ENCODE data around the gene FLT1. TPM values are rescaled to one million over a fixed set of nuclear protein-coding genes. Genes with fewer than 3 reads are reported as not detected.

FLT1 gene
- total and polyA plus RNA-seq, 2 experiments from 2014 or later: 7.5 to 14.8 TPM

DNA sequence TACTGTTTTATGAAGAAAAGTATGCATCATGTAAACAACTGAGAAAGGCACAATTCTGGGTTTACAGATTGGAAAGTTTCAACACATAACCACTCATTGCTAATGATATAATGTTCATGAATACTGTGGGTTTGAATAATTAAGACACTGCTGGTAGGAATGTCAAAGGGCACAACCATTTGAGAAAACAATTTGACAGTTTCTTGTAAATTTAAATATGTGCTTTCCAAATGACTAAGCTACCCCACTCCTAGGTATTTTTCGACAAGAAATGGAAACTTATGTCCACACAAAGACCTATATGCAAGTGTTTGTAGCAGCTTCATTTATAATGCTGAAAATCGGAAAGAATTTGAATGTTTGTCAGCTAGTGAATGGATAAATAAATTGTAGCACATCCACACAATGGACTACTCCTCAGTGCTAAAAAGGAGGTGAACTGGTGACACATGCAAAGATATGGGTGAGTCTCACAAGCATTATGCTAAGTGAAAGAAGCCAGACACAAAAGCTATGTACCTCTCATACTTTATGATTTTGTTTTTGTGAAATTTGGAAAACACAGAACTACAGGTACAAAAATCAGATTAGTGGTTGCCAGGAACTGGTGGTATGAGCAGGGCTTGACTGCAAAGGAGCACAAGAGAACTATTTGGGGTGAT lies 44.8 kb upstream of the FLT1 start:
- H3K9me3 ChIP-seq (ENCODE audit: low read depth): no peaks in the 10 kb centered on the region
- TF ChIP-seq, protein P1, sequence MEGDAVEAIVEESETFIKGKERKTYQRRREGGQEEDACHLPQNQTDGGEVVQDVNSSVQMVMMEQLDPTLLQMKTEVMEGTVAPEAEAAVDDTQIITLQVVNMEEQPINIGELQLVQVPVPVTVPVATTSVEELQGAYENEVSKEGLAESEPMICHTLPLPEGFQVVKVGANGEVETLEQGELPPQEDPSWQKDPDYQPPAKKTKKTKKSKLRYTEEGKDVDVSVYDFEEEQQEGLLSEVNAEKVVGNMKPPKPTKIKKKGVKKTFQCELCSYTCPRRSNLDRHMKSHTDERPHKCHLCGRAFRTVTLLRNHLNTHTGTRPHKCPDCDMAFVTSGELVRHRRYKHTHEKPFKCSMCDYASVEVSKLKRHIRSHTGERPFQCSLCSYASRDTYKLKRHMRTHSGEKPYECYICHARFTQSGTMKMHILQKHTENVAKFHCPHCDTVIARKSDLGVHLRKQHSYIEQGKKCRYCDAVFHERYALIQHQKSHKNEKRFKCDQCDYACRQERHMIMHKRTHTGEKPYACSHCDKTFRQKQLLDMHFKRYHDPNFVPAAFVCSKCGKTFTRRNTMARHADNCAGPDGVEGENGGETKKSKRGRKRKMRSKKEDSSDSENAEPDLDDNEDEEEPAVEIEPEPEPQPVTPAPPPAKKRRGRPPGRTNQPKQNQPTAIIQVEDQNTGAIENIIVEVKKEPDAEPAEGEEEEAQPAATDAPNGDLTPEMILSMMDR (IDR thresholded peaks at IDR 0.05; ENCODE audit: low read depth, low read length): no peak
- H3K27me3 ChIP-seq: no peaks in the 10 kb centered on the region
- H3K4me3 ChIP-seq: no peak overlapping the region
- no peaks in the 10 kb centered on the region for H3K4me1 ChIP-seq (ENCODE audit: low read depth)
- DNase-seq (ENCODE audit: low read depth in 1 of 2, low spot score in 1 of 2): no peak
- H3K27ac ChIP-seq: no peak overlapping the region
- H3K36me3 ChIP-seq: no peaks in the 10 kb centered on the region

DNA sequence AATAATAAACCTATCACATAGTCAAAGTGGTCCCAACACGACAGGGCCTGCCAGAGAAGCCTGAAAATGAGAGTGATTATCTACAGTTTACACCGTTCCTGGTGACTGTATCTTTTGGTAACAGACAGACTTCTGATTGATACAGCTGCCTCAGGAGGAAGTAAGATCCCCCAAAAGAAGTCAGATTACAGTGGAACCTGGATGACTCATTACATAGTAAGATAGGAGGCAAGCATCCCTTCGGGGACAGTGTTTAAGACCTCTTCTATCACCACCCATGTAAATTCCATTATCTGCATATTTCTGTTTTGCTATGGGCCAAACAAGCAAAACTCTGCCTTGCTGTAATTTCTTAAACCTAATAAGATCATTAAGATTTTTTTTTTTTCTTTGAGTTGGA lies 44.0 kb upstream of the FLT1 start:
- peaks cover under 1% of the 10 kb centered on the region for H3K27me3 ChIP-seq
- H3K4me1 ChIP-seq (ENCODE audit: low read depth): no peaks in the 10 kb centered on the region
- no peaks in the 10 kb centered on the region for H3K9me3 ChIP-seq (ENCODE audit: low read depth)
- no peak for DNase-seq (ENCODE audit: low read depth in 1 of 2, low spot score in 1 of 2)
- no peaks in the 10 kb centered on the region for H3K36me3 ChIP-seq
- no peak overlapping the region for H3K4me3 ChIP-seq
- TF ChIP-seq, protein P1 (IDR thresholded peaks at IDR 0.05; ENCODE audit: low read depth, low read length): no peak
- no peak overlapping the region for H3K27ac ChIP-seq

DNA sequence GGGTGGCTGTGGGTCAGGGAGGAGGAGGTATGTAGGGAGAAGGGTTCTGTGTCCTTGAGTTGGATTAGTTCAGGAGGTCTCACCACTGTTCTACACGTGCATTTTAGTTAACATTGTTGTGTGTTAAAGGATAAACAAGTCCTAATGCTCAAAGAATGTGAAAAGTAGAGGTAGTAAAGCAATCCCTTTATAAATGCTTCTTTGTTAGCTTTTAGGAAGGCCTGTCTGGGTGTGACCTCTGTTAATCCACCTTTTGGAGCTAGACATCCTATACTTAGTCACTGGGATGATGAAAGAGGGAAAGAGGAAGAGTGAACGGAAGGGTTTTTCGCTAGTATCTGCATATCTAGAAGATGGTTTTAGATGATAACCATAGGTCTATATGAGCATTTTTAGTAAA lies 42.2 kb upstream of the FLT1 start:
- no peak for DNase-seq (ENCODE audit: low read depth in 1 of 2, low spot score in 1 of 2)
- Histone ChIP-seq H3K4me3 (no peak overlapping the region), H3K36me3 (no peaks in the 10 kb centered on the region), H3K9me3 (ENCODE audit: low read depth) (no peaks in the 10 kb centered on the region), H3K27me3 (peaks cover 18% of the 10 kb centered on the region), H3K4me1 (ENCODE audit: low read depth) (no peaks in the 10 kb centered on the region), H3K27ac (no peak overlapping the region)
- TF ChIP-seq, protein P1 (IDR thresholded peaks at IDR 0.05; ENCODE audit: low read depth, low read length): no peak

DNA sequence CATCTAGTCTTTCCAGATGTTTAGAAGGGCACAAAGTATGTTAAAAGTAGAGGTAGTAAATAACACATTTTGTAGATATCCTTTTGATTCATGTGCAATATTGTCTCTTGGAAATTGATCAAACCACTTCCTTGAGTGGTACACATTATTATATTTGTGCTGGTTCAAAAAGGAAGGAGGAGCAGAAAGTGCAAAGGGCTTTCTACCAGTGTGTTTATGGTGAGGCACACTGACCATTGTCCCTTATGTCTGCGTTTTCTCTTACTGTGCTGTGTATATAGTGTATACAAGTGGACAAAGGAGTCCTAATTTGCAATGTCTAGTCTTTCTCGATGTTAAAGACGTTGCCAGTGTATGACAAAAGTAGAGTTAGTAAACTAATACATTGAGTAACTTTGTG lies 41.4 kb upstream of the FLT1 start:
- TF ChIP-seq, protein P1 (IDR thresholded peaks at IDR 0.05; ENCODE audit: low read depth, low read length): no peak
- no peaks in the 10 kb centered on the region for H3K9me3 ChIP-seq (ENCODE audit: low read depth)
- no peak overlapping the region for H3K4me3 ChIP-seq
- H3K27me3 ChIP-seq: peaks cover 26% of the 10 kb centered on the region
- no peak for DNase-seq (ENCODE audit: low read depth in 1 of 2, low spot score in 1 of 2)
- no peaks in the 10 kb centered on the region for H3K4me1 ChIP-seq (ENCODE audit: low read depth)
- H3K27ac ChIP-seq: no peak overlapping the region
- no peaks in the 10 kb centered on the region for H3K36me3 ChIP-seq

- Histone ChIP-seq H3K9me3 (ENCODE audit: low read depth) (no peaks in the 10 kb centered on the region), H3K36me3 (no peaks in the 10 kb centered on the region), H3K4me1 (ENCODE audit: low read depth) (no peaks in the 10 kb centered on the region), H3K27ac (no peak overlapping the region), H3K27me3 (peaks cover 33% of the 10 kb centered on the region), H3K4me3 (no peak overlapping the region)
- no peak for DNase-seq (ENCODE audit: low read depth in 1 of 2, low spot score in 1 of 2)
- TF ChIP-seq, protein P1 (IDR thresholded peaks at IDR 0.05; ENCODE audit: low read depth, low read length): no peak
Measured at GRCh38 chr13:28535734-28536133, 40.8 kb upstream of the FLT1 start.

Measured in cardiac muscle cell (in vitro differentiated cells and primary cell).